ENCODE measurements around the gene UBTF. TPM values are rescaled to one million over a fixed set of nuclear protein-coding genes. Genes with fewer than 3 reads are reported as not detected.

UBTF gene
- total RNA-seq, 1 donor from 2014 or later, result 40.5 TPM

DNA sequence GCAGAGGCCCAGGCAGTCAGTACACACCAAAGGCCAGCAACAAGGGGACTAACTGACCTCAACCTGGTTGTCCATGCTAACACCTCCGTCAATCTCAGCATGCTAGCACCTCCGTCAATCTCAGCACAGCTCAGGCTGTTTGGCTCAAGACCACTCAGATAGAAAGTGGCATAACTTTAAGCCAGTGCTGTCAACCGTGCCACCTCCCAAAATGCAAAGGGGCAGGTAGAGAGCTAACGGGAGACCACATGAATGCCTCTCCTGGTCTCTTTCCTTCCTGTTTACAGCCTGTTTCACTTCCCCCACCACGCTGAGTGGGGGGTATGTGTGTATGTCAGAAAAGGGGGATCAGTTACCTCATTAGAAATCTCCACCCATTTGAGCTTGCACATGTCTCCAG, 3.3 kb downstream of the UBTF start:
- no peak for DNase-seq (ENCODE audit: low read depth in 2 of 2)

DNA sequence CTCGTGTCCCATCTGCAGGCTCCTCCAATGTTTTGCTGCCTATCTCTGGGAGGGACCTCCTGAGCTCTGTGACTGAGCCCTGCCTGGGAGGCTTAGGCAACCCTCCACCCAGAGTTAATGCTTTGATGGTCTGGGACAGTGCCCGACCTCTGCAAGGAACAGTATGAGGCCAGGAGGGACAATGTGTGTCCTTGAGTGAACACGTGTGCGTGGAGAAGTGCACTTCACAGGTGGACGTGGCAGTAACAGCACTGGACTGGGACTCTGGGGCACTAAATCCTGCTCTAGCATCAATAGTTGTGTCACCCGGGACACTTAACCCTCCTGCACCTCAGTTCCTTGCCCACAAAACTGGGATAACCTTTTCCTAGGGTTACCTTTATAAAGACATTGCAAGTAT, 4.6 kb downstream of the UBTF start:
- DNase-seq (ENCODE audit: low read depth in 2 of 2), result no peak

DNA sequence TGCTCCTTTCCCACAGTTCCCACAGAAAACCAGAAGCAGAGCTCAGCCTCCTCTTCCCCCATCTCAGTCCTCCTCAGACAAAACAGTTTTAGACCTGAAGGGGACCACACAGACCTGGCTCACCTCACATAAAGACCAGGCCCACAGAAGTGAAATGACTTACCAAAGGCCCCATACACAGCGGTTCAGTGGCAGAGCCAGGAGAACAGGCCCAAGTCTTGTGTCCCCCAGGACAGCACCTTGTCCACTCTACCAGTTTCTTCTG, 5.3 kb downstream of the UBTF start:
- no peak for DNase-seq (ENCODE audit: low read depth in 2 of 2)

DNA sequence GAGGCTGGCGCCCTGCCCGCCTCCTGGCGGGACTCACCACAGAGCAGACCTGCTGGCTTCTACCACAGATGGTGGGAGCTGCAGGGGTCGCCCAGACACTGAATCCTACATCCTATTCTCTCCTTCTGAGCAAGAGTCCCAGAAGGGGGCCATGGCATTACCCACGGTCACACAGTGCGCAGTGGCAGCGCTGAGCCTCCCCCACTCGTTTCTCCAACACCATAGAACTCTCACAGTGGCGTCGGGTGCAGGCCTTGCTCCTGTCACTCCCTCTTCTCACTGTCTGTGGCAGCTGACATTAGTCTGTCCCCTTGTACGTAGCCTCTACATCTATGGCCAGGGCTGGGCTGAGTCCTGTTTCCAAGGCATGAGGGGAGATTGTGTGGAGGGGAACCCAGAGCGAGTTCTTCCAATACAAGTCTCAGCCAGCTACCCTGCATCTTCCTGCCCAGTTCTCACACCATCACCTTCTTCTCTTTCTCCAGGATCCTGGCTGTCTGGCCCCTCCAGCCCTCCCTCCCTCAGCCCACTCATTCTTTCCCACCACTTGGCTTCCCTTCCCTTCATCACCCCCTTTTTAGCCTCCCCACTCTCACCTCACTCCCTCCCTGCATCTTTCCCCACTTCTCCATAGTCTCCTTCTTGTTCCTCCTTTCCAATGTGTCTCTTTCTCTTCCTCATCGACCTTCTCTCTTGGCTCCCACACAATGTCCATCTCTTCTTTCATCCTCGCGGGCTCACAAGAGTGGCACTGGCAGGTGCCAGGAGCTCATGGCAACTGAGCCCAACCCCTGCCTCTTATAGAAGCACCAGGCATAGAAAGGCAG, 5.9 kb downstream of the UBTF start:
- no peak for DNase-seq (ENCODE audit: low read depth in 2 of 2)

DNA sequence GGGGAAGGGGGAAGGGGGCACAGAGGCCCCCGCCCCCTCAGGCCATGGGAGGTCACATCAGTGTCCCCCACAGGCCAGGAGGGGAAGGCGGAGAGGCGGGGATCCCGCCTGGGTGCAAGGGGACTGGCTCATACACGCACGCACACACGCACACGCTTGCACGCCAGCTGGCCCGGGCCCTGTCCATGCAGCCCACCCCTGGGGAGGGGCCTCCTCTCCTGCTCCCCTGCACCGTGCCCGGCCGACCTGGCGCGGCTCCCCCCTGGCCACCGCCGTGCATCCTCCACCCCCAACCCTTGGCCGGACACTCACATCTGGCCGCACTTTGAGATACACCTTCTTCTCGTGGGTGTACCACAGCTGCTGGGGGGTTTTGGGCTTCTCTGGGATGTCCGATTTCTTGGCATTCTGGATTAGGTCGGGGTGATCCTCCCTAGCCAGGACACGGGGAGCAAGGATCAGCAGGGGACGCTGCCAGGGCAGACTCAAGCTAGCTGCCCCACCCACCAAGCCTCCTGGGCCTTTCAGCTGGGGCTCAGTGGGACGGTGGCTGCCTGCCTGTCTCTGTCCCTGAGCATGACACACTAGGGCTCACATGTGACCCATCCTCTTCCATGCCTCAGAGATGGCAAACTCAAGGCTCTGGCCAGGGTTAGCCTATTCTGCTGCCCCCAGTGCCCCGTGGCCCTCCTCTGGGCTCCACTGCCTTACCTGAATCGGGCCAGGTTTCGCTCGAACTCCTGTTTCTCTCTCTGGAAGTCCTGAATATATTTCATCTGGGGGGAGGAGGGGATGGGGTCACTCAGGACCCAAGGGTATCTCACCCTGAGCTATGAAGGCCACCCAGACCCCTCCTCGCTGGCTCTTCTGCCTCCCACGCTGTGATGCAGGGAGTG, 6.7 kb downstream of the UBTF start:
- DNase-seq (ENCODE audit: low read depth in 2 of 2), result no peak

DNA sequence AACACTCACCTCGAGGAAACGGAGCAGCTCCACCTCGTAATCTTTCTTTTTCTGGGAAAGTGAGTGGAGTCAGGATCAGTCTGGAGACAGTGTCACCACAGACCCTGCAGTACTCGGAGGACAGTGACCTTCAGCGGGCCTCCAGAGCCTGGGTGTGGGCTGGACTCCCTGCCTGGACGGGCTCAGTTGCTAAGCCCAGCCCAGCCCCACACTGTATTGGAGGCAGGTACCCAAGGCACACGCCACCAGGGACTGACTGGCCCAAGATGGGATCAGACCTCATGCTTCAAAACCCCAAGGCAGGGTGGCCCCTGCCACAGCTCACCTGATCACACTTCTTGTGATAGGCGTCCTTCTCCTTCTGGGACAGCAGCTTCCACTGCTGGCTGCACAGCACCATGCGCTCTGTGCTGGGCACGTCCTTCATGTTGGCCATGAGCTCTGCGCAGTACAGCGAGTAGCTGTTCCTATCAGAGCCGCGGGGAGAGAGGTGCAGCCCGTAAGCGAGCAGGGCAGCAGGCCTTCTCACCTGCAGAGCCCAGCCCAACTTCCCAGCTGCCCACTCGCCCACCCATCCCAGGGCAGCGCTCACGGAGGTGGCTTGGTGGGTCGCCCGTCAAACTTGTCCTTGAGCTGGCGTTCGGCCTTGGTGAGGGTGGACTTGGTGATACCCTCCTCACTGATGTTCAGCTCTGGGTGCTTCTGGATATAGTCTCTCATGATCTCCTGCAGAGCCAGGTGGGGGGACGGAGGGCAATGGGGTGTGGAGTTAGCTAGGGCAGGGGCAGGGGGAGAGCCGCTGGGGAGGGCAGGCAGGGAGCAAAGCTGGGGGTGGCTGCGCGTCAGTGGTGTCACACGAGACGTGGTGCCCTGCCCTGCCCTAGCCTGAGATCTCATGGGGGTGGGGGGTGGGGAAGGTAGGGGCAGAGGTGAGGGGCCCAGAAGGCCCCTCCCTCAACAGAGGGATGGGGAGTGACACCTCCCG, 7.9 kb downstream of the UBTF start:
- DNase-seq (ENCODE audit: low read depth in 2 of 2), result no peak

DNA sequence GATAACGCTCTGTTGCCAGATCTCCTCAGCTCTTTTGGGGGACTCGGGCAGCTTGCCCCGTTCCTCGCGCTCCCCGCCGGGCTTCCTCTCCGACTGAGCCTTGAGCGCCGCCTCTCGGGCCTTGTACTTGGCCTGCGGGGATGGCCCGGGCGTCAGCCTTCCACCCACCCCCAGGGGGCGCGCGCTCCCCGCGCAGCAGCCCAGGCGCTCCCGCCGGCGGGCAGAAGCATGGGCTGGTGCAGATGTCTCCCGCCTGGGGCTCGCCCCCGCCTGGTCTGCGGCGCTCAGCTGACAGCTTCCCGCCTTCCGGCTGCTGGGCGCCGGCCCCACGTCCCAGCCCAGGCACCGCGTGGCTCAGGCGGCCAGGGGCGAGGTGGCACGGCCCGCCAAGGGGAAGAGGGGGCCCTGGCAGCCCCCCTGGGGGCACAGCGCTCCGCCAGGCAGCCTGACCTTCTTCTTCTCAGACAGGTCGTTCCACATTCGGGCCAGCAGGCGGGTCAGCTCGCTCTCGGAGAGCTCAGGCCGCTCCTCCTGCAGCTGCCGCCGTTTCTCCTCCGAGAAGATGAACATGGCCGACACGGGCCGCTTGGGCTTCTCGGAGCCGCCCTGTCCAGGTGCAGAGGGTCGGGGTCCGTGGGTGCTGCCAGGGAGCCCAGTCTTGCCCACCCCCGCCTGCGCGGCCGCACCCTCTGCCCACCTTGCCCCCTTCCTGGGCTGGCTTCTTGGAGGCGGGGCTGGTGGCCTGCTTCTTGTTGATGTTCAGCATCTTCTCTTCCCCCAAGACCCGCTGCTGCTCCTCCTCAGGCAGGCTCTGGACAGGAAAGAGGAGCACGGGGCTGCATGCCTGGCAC, 8.9 kb downstream of the UBTF start:
- peak; percentile 92 to 93 for DNase-seq (ENCODE audit: low read depth in 2 of 2)

DNA sequence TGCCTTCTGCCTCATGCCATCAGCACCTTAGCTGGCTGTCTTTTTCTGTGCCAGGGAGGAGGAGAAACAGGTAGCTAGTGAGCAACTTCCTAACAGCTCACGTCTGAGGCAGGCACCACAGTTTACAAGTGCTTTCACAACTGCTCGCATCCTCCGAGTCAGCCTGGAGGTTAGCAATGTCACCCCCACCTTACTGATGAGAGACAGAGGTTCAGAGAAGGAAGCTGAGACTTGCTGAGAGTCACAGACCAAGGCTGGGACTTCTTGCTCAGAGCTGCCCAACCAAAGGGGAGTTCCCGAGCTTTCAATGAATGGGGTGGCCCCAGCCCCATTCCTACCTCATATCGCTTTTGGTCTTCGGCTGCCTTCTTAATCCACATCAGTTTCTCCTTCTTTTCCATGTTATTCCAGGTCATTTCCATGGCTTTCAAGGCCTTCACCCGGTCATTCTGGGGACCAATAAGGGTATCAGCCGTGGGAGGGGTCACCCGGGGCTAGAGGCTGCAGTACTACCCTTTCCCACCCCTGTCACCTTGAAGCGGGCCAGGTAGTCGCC, 9.6 kb downstream of the UBTF start:
- no peak for DNase-seq (ENCODE audit: low read depth in 2 of 2)

DNA sequence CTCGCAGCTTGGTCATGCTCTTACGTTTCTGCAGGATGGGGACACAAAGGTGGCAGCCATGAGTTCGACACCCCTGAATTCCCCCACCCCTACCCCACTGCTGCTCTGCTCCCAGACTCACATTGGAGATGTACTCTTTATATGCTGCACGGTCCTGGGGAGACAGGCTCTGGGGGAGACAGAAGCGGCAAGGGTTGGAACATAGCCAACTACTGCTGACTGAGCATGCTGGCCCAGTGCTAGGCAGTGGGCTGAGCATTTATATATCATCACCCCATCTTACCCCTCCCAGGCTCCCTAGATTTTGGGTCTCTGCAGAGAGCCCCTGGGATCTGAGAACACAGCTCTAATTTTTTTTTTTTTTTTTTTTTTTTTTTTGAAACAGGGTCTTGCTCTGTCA, 11.7 kb downstream of the UBTF start:
- DNase-seq (ENCODE audit: low read depth in 2 of 2), result no peak

DNA sequence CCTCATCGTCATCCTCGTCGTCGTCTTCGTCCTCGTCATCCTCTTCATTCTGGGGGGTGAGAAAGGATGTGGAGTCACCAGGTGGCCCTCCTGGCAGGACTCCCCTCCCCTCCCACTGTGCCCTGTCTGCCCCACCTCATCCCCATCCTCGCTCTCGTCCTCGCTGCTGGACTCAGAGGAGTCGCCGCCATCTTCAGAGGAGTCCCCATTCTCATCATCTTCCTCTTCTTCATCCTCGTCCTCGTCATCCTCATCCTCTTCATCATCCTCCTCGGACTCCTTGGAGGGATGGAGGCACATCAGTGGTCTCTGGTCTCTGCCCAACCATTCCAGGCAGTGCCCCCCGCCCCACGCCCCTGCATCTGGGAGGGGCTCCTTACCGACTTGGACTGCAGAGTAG, 12.2 kb downstream of the UBTF start:
- DNase-seq (ENCODE audit: low read depth in 2 of 2), result no peak

DNA sequence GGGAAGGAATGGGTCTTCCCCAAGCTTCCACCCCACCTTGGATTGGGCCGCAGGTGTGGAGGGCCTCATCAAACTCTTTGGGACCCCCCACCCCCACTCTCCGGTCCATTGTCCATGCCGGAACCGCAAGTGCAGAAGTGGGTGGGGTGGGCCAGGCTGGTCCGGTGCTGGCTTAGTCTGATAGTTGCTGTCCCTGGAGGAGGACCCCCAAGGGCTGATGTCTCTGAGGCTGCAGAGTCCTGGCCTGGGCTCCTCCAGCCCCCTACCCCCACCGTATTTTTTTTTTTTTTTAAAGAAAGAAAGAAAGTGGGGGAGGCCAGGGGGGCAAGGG, 12.7 kb downstream of the UBTF start:
- no peak for DNase-seq (ENCODE audit: low read depth in 2 of 2)

DNA sequence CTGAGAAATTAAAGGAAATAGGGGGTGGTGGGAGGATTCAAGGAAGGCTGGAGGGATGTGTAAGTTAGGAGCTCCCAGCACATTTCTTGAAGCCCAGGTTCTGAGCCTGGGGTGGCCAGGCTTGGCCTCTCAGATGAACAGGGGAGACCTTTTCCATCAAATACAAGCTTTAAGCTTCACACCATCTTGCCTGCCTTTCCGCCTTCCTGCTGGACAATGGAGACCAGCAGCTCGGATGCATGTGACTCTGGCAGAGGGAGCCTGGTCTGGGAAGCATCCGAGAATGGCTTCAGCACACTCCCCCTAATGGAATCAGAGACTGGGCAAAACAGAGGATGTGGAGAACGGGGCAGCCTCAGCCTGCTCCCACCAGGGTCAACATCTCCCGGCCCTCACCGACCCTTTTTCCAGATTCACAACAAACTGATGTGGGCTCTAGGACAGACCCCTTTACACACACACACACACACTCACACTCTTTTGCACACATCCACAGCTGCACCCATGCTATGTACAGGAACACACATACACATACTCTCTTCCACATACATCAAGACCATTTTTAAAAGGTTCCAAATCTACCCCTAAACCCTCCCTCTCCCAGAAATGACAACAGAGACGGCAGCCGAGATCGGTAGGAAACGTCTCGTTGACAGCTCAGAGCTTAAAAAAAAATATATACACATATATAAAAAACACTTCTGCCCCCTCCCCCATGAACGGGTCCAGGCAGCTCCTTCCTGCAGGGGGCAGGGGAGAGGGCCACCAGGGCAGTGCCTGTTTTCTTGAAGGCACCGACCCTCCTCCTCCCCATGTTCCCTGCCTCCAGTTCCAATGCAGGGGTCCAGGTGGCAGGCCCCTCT, 13.3 kb downstream of the UBTF start:
- DNase-seq (ENCODE audit: low read depth in 2 of 2), result peak in 1 of 2 donors; percentile 32

DNA sequence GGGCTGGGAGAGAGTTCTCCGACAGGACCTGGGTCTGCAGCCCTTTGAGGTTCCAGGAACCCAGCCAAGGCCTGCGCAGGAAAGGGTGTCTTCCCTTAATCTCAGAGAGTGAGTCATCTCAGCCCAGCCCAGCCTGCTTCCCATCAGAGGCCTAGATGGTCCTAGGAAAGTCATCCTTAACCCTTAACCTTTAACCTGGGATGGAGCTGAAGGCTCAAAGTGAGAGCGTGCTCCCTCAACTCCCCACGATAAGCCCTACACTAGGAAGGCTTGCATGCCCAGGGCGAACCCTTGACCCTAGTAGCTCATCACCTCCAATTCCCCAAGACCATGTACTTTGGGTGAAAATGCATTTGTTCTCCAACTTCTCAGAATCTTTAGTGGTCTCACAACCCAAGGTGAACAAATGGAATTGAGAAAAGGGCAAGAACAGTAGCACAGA, 15.0 kb downstream of the UBTF start:
- DNase-seq (ENCODE audit: low read depth in 2 of 2), result peak in 1 of 2 donors; percentile 55

DNA sequence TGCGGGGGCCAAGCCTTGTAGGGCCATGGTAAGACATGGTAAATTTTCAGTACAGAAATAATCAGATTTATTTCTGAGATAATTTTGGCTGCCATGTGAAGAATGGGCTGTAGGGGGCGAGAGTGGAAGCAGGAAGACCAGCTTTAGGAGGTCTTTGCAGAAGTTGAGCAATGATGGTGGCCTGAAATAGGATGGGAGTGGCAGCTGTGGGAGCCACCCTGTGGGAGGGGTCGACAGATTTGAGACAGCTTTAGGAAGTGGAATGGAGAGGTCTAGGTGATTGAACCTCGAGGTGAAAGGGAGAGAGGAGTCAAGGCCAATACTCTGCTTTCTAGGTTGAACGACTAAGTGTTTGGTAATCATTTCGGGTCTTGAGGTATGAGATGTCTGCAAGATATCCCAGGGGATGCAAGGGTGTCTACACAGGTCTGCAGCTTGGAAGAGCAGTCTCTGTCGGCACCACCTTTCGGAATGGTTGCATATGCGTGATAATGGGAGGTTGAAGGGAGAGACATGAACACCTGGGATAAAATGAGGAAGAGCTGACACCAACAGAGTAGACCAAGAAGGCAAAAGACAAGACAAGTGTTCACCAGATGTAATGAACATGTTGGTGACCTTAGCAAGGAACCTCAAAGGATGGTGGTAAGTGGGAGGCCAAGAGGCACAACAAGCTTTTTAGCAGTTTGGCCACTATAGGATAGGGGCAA, 15.6 kb downstream of the UBTF start:
- peak; percentile 56 to 69 for DNase-seq (ENCODE audit: low read depth in 2 of 2)

DNA sequence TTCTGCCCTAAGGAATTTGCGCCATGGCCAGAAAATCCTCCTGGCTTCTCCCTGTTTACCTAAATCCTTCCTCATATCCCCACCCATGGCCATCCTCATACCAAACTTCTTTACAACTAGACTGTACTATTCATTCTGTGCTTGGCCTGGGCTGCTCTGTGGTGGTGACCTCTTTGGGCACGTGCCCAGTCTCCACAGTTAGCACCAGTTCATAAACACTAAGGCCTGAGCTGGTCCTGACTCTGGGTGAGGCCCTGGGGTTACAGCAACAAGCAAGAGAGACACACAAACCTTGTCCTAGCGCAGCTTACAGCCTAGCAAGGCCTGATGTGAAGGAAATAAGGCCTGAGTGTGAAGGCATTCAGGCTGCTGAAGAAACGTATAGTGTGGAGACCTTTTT, 16.7 kb downstream of the UBTF start:
- DNase-seq (ENCODE audit: low read depth in 2 of 2), result no peak

DNA sequence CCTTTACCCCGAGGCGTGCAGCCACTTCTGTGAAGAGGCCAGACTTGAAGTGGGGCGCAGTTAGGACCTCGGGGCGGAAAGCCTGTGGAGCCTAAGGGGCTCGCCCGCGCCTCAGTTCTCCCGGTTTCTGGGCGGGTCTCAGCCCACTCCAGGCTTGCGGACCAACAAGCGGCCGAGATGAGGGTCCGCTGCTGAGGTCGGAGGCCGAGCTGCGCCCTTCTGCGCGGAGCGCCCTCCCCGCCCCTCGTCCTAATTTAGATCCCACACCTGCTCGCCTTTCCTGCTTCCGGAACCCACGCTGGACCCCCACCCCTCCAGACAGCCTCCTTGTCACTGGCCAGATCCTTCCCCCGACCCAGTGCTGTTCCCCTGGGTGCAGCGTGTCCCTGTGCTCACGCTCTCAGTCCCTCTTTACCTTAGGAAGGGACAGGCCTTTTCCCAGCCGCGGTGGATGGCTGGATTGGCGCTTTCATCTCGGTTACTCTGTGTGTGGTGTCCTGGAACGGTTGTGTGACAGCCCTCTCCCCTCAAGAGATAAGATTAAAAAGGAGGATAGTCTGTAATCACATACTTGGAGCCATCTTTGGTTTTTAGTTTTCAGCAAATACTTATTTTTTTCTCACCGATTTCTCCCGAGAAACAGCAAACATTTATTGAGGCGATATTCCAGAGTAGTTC, 18.9 kb downstream of the UBTF start:
- DNase-seq (ENCODE audit: low read depth in 2 of 2), result peak in 1 of 2 donors; percentile 28

DNA sequence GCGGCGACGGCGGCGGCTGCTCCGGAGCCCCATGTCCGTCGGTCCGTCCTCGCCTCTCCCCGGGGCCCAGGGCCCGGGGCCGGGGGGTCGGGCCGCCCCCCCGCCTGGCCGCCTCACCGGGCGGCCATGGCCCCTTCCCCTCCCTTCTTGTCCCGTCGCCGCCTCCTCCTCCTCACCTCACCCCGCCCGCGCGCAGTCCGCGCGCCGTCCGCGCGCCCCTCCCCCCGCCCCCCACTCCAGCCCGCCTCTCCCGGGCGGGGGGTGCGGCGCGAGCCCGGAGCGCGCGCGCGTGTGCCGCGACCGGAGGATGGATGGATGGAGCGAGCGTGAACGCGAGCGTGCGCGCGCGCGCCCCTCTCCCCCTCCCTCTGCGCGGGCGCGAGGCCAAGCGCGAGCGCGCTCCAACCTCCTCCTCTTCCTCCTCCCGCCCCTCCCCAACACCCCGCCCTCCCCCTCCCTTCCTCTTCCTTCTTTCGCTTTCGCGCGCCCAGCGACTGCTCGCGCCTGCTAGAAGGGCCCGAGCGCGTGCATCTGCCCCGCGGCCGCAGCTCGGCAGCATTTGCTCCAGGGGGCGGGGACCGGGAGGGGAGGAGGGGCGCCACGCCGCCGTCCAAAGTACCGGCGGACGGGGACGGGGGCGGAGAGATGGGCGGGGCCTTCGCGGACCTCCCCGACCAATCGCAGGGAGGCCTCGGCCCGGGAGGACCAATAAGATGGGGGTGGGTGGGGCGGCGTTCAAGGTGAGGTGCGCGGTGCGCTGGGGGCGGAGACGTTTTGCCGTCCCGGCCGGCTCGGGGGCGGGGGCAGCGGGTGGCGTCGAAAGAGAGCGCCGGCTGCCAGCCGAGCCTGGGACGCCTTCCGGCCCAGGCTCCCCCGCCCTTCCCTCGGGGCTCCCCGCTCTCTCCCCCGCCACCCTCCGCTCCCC, 19.7 kb downstream of the UBTF start, which contains the start of gene ATXN7L3:
ATXN7L3 (minus strand) TSS at position 332 of the 925 bp plus-strand sequence. CDS start 1,814 bp downstream, outside the sequence.
- peak; percentile 99 for DNase-seq (ENCODE audit: low read depth in 2 of 2)

Data from lung microvascular endothelial cell (primary cell).